ENCODE data around the gene OR2S2.
"Not testable (repeated sequence)": the region's sequence is repeated elsewhere in the genome, so short reads cannot be mapped to it uniquely, and the experiment has no call there.

OR2S2 gene

GRCh38 chr9:35962126-35962906 lies 4.4 kb upstream of the OR2S2 start:
- DNase-seq (ENCODE audit: low spot score): no peak

GRCh38 chr9:35960039-35960655 lies 2.2 kb upstream of the OR2S2 start:
- DNase-seq (ENCODE audit: low spot score): no peak

GRCh38 chr9:35956651-35957050 lies 1.3 kb downstream of the OR2S2 start:
- no peak for DNase-seq (ENCODE audit: low spot score)

GRCh38 chr9:35954942-35955546 lies 2.9 kb downstream of the OR2S2 start:
- DNase-seq (ENCODE audit: low spot score): peak; percentile 57

GRCh38 chr9:35952526-35953191 lies 5.3 kb downstream of the OR2S2 start:
- DNase-seq (ENCODE audit: low spot score): no peak

- DNase-seq (ENCODE audit: low spot score): no peak
These were observed 6.2 kb downstream of the OR2S2 start for GRCh38 chr9:35951736-35952135.

- no peak for DNase-seq (ENCODE audit: low spot score)
These were observed 9.0 kb downstream of the OR2S2 start for GRCh38 chr9:35948901-35949318.

- DNase-seq (ENCODE audit: low spot score): no peak
These were observed 9.5 kb downstream of the OR2S2 start for GRCh38 chr9:35948451-35948850.

- peak; percentile 53 for DNase-seq (ENCODE audit: low spot score)
These were observed 12.5 kb downstream of the OR2S2 start for GRCh38 chr9:35945341-35946018.

GRCh38 chr9:35944841-35945240 lies 13.1 kb downstream of the OR2S2 start:
- DNase-seq (ENCODE audit: low spot score): no peak

GRCh38 chr9:35944173-35944572 lies 13.8 kb downstream of the OR2S2 start:
- no peak for DNase-seq (ENCODE audit: low spot score)

- no peak for DNase-seq (ENCODE audit: low spot score)
These were observed 15.7 kb downstream of the OR2S2 start for GRCh38 chr9:35942286-35942685.

GRCh38 chr9:35940458-35941407 lies 17.2 kb downstream of the OR2S2 start:
- no peak for DNase-seq (ENCODE audit: low spot score)

- no peak for DNase-seq (ENCODE audit: low spot score)
These were observed 18.2 kb downstream of the OR2S2 start for GRCh38 chr9:35939679-35940250.

GRCh38 chr9:35938474-35939356 lies 19.2 kb downstream of the OR2S2 start:
- DNase-seq (ENCODE audit: low spot score): no peak

- DNase-seq (ENCODE audit: low spot score): no peak
These were observed 20.7 kb downstream of the OR2S2 start for GRCh38 chr9:35937227-35937626.

- no peak for DNase-seq (ENCODE audit: low spot score)
These were observed 22.0 kb downstream of the OR2S2 start for GRCh38 chr9:35935755-35936509.

GRCh38 chr9:35935261-35935660 lies 22.7 kb downstream of the OR2S2 start:
- no peak for DNase-seq (ENCODE audit: low spot score)

- not testable (repeated sequence) for DNase-seq (ENCODE audit: low spot score)
These were observed 23.9 kb downstream of the OR2S2 start for GRCh38 chr9:35934069-35934468.

Data from putamen (tissue), 1 donor.